Measurements from ENCODE around the gene DIPK1A.

GRCh38 chr1:92903765-92904164 is 57.5 kb downstream of the DIPK1A start:
- TF ChIP-seq POLR2A (IDR thresholded peaks at IDR 0.05) (no peak), CTCF (IDR thresholded peaks at IDR 0.05) (no peak)

Data from thyroid gland (tissue), 4 donors.